Activated CD4-positive, alpha-beta T cell treated with anti-CD3 and anti-CD28 coated beads, Interleukin-2, amount 50 U/mL, for 4 hours (primary cell): ENCODE measurements around the gene ITGA11.
A peak's percentile ranks its signal among the peaks of the same experiment; 100 is the strongest.

Experiments used
- DNase-seq, 2 experiments: peaks; one replicate each; pipeline ENCODE4 v3.0.0-alpha.2; 2020

Gene ITGA11

DNA sequence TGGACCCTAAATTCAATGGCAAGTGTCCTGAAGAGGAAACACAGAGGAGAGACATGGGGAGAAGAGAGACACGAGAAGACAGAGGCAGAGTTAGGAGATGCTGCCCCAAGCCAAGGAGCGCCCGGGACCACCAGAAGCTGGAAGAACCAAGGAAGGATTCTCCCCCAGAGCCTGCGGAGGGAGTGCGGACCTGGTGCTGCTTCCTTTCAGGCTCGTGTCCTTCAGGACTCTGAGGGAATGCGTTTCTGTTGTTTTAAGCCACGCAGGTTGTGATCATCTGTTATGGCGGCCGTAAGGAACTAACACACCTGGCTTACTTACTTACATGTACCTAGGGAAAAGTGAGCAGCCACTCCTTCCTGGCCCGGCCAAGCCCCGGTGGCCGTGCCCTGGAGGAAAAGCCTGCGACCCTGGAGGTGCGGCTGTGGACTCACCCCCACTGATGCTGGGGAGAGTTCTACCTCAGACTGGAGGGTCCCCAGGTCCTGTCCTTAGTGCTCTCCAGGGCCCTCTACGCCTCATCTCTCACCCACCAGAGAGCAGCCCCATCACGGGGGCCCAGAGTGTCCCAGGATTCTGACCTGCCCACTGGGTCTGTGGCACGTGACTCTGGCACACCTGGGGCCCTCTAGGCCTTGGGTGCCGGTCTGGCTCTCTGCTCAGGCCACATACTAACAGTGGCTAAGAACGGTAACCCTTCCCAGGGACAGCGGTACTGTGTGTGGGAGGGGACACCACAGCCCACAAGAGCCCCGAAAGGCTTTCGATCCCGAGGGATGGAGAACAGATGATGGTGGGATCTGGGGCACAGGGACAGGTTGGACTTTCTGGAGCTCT lies 61.8 kb downstream of the ITGA11 start:
- DNase-seq: no peak

DNA sequence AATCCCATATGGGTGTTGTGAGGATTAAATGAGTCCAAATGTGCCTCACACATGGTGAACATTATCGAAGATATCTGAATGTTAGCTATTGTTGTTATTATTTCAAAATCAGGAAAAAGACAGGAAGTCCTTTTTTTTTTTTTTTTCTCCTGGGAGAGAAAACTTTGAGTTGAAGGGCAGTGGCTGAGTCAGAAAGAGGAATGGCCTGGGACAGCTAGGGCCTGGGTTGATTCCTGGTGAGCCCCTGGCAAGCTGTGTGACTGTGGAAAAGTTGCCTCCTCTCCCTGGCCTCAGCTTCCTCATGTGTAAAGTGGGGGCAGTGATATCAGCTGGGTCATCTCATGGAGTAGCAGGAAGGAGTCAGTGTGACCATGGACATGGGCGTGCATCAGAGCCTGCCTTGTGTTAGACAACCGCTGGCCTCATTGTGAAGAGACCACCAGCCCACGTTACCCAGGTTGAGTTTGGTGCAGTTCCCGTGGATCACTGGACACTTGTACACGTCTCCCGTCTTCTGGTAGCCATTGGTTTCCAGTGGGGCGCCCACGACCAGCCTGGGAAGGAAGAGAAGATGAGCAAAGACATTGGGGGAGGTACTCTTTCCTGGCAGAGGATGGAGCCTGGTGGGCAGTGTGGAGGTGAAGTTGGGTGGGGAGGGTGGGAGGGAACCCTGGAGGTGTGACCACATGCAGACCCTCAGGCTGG lies 63.1 kb downstream of the ITGA11 start:
- DNase-seq: no peak

DNA sequence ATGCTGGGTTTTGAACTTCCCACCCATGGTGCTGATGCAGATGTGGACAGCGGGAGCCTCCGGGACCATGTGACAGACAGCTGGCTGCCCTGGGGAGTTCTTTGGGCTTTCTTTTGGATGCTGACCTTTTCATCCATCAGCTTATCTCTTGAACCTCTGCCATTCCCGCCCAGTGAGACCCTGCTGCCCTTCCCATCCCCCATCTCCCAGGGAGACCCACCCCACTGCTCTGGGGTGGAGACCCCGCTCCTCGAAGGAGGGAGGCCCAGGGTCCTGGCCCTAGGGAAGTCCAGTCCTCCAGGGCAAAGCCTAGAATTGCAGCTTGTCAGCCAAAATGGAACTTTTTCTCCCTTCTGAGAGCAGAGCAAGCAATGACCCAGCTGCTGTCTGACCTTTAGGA lies 64.0 kb downstream of the ITGA11 start:
- DNase-seq: no peak

GRCh38 chr15:68367226-68367625 lies 64.7 kb downstream of the ITGA11 start:
- no peak for DNase-seq

GRCh38 chr15:68366314-68366713 lies 65.6 kb downstream of the ITGA11 start:
- DNase-seq: no peak

DNA sequence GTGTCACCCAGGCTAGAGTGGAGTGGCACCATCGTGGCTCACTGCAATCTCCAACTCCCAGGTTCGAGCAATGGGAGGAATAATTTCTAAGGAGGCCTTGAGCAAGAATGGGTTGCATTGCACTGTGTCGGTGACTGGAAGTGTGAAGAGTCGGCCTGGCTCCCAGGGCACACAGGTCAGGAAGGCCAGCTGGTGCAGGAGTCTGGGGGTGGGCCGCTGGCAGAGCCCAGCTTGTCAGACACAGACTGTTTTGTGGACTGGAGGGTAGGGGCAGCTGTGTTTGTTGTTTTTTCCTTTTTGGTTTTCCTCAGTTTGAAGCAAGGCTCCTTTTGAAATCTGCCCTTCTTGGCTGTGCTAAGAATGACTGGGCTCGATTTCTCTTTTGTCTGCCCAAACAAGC lies 66.2 kb downstream of the ITGA11 start:
- no peak for DNase-seq

GRCh38 chr15:68365140-68365745 lies 66.7 kb downstream of the ITGA11 start:
- DNase-seq: no peak

GRCh38 chr15:68364660-68365035 lies 67.3 kb downstream of the ITGA11 start:
- no peak for DNase-seq

- DNase-seq: no peak
These were observed 67.8 kb downstream of the ITGA11 start for GRCh38 chr15:68364028-68364659.

GRCh38 chr15:68363353-68363752 lies 68.6 kb downstream of the ITGA11 start:
- DNase-seq: no peak

- DNase-seq: no peak
These were observed 69.3 kb downstream of the ITGA11 start for GRCh38 chr15:68362537-68363126.

DNA sequence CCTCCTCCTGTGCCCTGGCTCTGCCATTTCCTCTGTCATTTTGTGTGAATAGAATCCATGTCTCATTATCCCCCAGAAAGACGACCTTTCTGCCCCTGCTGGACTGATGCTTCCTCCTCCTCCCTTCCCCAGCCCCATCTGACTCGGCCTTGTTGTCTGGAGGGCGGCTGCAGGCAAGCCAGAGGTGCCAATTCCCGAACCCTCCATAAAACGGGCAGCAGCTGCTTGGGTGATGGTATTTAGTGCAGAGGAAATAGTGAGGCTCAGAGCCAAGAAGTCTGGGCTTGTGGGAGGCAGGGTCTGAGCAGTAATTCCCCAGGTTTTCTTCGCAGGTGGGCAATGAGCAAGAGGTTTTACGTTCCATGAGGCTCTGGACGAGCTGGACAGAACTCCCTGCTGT lies 71.2 kb downstream of the ITGA11 start:
- DNase-seq: no peak

- DNase-seq: no peak
These were observed 75.2 kb downstream of the ITGA11 start for GRCh38 chr15:68356778-68357177.

DNA sequence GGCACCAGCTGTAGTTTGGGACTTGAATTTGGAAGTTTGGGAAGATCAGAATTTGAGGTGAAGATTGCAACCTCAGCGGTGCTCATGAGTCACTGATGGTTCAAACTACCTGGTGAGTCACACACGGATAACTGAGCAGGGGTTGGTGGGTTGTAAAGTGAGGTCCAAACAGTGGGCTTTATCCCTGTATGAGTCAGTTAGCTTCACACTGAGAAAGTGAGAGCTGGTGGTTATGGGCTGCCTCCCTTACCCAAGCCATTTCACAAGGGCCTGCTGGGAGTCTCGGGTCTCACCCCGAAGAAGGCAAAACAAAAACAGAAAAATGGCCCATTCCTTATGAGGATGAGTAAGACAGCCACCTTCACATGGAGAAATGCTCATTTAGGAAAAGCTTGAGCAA lies 77.0 kb downstream of the ITGA11 start:
- no peak for DNase-seq

- no peak for DNase-seq
These were observed 77.7 kb downstream of the ITGA11 start for GRCh38 chr15:68354268-68354667.

DNA sequence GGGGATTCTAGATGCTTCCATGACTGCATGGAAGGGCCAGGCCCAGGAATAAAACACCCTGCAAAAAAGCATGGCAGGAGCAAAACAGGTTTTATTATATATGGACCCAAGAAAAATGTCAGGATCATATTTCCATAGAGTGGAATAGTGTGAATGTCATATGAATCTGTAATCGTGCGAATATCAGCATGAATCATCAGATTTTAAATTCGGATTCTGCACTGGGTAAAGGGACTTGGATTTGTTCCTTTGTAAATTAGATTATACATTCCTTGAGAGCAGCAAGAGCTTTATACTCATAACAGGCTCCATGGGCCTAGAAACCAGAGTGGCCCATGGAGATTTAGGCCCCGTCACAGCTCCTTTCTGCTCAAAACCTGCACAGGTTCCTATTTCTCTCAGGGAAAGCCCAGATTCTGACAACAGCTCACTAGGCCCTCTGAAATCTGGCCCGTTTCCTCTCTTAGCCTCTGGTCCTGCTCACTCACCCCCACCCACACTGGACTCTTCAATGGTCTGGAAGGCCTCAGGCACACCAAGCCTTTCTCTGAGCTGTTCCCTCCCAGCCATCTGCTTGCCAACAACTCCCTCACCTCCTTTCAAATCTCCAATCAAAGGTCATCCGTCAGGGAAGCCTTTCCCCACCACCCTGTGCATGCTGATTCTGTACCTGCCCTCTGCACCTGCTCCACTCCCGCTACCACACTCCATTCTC lies 78.4 kb downstream of the ITGA11 start:
- no peak for DNase-seq

DNA sequence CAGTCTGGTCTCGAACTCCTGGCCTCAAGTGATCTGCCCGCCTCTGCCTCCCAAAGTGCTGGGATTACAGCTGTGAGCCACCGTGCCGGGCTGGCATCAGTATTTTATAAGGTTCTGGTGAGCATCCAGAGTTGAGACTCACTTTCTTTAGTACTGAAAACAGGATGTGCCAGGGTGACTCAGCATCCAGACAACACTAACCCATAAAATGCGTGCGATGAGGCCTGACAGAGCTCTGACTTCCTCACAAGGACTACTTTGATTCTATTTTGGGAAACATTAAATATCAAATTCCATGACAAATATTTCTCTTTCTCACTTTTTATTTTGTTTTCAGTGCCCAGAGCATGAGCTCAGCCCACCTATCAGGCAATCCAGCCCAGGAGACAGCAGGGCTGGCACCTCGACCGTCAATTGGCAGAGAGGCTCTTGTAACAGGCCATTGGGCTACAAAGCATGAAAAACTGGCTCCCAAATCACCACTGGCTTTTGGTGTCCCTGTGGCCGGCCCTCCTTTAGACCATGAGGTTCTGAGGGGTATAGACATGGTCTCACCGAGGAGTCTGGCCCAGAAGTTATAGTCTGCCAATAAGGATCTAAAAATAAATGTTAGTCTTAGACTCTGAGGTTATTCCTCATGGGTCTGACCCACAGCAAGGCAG lies 79.4 kb downstream of the ITGA11 start:
- DNase-seq: no peak

- no peak for DNase-seq
These were observed 82.8 kb downstream of the ITGA11 start for GRCh38 chr15:68349151-68349550.

GRCh38 chr15:68348606-68349005 lies 83.4 kb downstream of the ITGA11 start:
- DNase-seq: no peak

DNA sequence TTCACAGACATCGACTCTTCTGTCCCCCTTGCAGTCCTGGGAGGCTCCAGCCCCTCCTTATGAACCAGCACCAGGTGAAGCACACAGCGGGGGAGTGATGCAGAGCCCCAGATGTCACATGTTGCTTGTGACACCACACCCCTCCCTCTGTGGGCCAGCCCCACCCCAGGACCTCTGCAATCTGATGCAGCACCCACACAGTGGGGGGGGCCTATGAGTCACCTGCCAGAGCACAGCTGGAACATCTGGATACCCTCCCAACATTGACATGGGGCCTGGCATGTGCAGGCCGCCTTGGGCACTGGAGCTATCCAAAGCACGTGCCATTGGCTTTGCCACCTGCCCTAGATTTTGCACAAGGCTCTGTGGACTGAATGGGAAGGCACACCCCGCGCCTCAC lies 83.9 kb downstream of the ITGA11 start:
- peak in 1 of 2 experiments; percentile 9 for DNase-seq

DNA sequence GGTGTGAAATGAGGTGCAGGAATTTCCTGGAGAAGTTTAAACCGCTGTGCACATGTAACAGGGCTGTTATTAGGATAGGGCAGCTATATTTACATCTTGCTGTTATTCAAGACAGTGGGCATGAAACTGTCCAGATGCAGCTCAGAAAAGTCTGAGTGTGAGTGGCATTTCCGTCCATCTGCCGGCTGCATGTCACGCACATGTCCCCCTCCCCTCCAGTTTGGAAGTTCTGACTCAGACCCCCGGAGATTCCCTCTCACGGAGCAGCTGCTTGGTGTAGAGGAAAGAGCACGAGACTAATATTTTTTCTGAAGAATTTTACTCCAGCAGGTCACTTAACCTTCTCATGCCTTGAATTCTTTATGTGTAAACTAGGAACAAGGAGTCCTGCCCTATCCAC lies 84.6 kb downstream of the ITGA11 start:
- no peak for DNase-seq

DNA sequence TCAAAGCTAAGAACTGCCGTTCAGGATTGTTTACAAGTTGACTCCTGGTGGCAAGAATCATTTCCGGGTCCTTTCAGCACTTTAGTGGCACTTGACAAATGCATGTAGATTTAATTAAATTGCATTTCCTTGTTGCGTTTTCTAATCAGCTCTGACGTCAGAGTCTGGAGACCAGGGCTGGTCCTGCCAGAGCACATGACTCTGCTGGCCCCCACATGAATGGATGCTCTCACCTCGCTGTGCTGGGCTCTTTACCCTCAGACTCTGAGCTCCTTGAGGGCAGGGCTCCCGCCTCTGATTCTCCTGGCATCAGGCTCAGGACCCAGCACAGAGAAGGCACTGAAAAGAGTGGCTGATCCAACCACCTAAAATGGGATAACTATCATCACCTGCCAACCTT lies 85.0 kb downstream of the ITGA11 start:
- DNase-seq: no peak
